ENCODE results near the gene UBE2G1.
"Not testable (repeated sequence)": the region's sequence is repeated elsewhere in the genome, so short reads cannot be mapped to it uniquely, and the experiment has no call there.

The UBE2G1 gene

GRCh38 chr17:4256952-4257351, 109.5 kb downstream of the UBE2G1 start:
- Histone ChIP-seq H3K4me3 (ENCODE audit: low read depth in 1 of 2, low read length in 2 of 2) (no peak overlapping the region), H3K79me2 (ENCODE audit: insufficient read depth, low read length) (peaks cover 98% of the 10 kb centered on the region), H4K20me1 (ENCODE audit: insufficient read depth, low read length) (peaks cover 59% of the 10 kb centered on the region), H3K36me3 (ENCODE audit: insufficient read depth, low read length) (peaks cover 22% of the 10 kb centered on the region), H3K9me3 (ENCODE audit: insufficient read depth, low read length, severe bottlenecking) (peaks cover 3% of the 10 kb centered on the region), H3K27me3 (ENCODE audit: insufficient read depth, low read length, poor library complexity) (no peaks in the 10 kb centered on the region), H2AFZ (ENCODE audit: low read depth, low read length) (no peak overlapping the region), H3K4me1 (ENCODE audit: insufficient read depth, low read length) (peaks cover 10% of the 10 kb centered on the region), H3K27ac (ENCODE audit: low read length) (no peak overlapping the region), H3K4me2 (ENCODE audit: insufficient read depth, low read length) (no peak overlapping the region), H3K9ac (ENCODE audit: low read depth, low read length) (no peak overlapping the region)
- DNase-seq (no peak), ATAC-seq (ENCODE audit: insufficient read depth, low read depth) (no peak)
- TF ChIP-seq CTCF (IDR thresholded peaks at IDR 0.05; ENCODE audit: borderline replicate concordance, extremely low read depth, low read length, poor library complexity, severe bottlenecking) (no peak), EZH2 (IDR thresholded peaks at IDR 0.05; ENCODE audit: borderline replicate concordance, low read depth, low read length, severe bottlenecking) (no peak)

- peaks cover 12% of the 10 kb centered on the region; the same call in 1 of the 2 replicates for H3K36me3 ChIP-seq (ENCODE audit: insufficient read depth, low read length)
- H3K79me2 ChIP-seq (ENCODE audit: insufficient read depth, low read length): peaks cover 97% of the 10 kb centered on the region
- not testable (repeated sequence) for H3K27ac ChIP-seq (ENCODE audit: low read length); H3K9me3 ChIP-seq (ENCODE audit: insufficient read depth, low read length, severe bottlenecking); H3K27me3 ChIP-seq (ENCODE audit: insufficient read depth, low read length, poor library complexity); H3K4me3 ChIP-seq (ENCODE audit: low read depth in 1 of 2, low read length in 2 of 2); H3K4me1 ChIP-seq (ENCODE audit: insufficient read depth, low read length); DNase-seq; ATAC-seq (ENCODE audit: insufficient read depth, low read depth); H3K9ac ChIP-seq (ENCODE audit: low read depth, low read length); H2AFZ ChIP-seq (ENCODE audit: low read depth, low read length); H3K4me2 ChIP-seq (ENCODE audit: insufficient read depth, low read length)
- H4K20me1 ChIP-seq (ENCODE audit: insufficient read depth, low read length): peaks cover 56% of the 10 kb centered on the region
Measured at GRCh38 chr17:4255271-4255670, 111.2 kb downstream of the UBE2G1 start.

GRCh38 chr17:4250887-4251286, 115.6 kb downstream of the UBE2G1 start:
- H4K20me1 ChIP-seq (ENCODE audit: insufficient read depth, low read length): peaks cover 69% of the 10 kb centered on the region
- H3K79me2 ChIP-seq (ENCODE audit: insufficient read depth, low read length): peaks cover 98% of the 10 kb centered on the region
- TF ChIP-seq CTCF (IDR thresholded peaks at IDR 0.05; ENCODE audit: borderline replicate concordance, extremely low read depth, low read length, poor library complexity, severe bottlenecking) (no peak), EZH2 (IDR thresholded peaks at IDR 0.05; ENCODE audit: borderline replicate concordance, low read depth, low read length, severe bottlenecking) (no peak)

GRCh38 chr17:4249452-4250029, 116.9 kb downstream of the UBE2G1 start:
- no peaks in the 10 kb centered on the region for H3K4me1 ChIP-seq (ENCODE audit: insufficient read depth, low read length)
- DNase-seq (no peak), ATAC-seq (ENCODE audit: insufficient read depth, low read depth) (peak; percentile 53; the same call in 2 of the 3 replicates)
- no peak overlapping the region for H3K9ac ChIP-seq (ENCODE audit: low read depth, low read length)
- peaks cover 20% of the 10 kb centered on the region for H3K36me3 ChIP-seq (ENCODE audit: insufficient read depth, low read length)
- no peak overlapping the region for H3K4me3 ChIP-seq (ENCODE audit: low read depth in 1 of 2, low read length in 2 of 2)
- H3K9me3 ChIP-seq (ENCODE audit: insufficient read depth, low read length, severe bottlenecking): no peaks in the 10 kb centered on the region
- peaks cover 77% of the 10 kb centered on the region for H4K20me1 ChIP-seq (ENCODE audit: insufficient read depth, low read length)
- no peaks in the 10 kb centered on the region for H3K27me3 ChIP-seq (ENCODE audit: insufficient read depth, low read length, poor library complexity)
- no peak overlapping the region for H3K4me2 ChIP-seq (ENCODE audit: insufficient read depth, low read length)
- H3K27ac ChIP-seq (ENCODE audit: low read length): peak overlapping the region; percentile 40; the same call in 1 of the 2 replicates
- no peak overlapping the region for H2AFZ ChIP-seq (ENCODE audit: low read depth, low read length)
- TF ChIP-seq EZH2 (IDR thresholded peaks at IDR 0.05; ENCODE audit: borderline replicate concordance, low read depth, low read length, severe bottlenecking) (no peak), CTCF (IDR thresholded peaks at IDR 0.05; ENCODE audit: borderline replicate concordance, extremely low read depth, low read length, poor library complexity, severe bottlenecking) (peak; percentile 55)
- peaks cover 98% of the 10 kb centered on the region for H3K79me2 ChIP-seq (ENCODE audit: insufficient read depth, low read length)

More at GRCh38 chr17:4250887-4251286, 115.6 kb downstream of the UBE2G1 start:
- Histone ChIP-seq H3K4me3 (ENCODE audit: low read depth in 1 of 2, low read length in 2 of 2) (no peak overlapping the region), H3K4me1 (ENCODE audit: insufficient read depth, low read length) (no peaks in the 10 kb centered on the region), H3K36me3 (ENCODE audit: insufficient read depth, low read length) (peaks cover 16% of the 10 kb centered on the region), H3K9ac (ENCODE audit: low read depth, low read length) (no peak overlapping the region), H3K27me3 (ENCODE audit: insufficient read depth, low read length, poor library complexity) (no peaks in the 10 kb centered on the region), H2AFZ (ENCODE audit: low read depth, low read length) (no peak overlapping the region), H3K9me3 (ENCODE audit: insufficient read depth, low read length, severe bottlenecking) (no peaks in the 10 kb centered on the region), H3K27ac (ENCODE audit: low read length) (no peak overlapping the region), H3K4me2 (ENCODE audit: insufficient read depth, low read length) (no peak overlapping the region)
- no peak for DNase-seq
- no peak for ATAC-seq (ENCODE audit: insufficient read depth, low read depth)

All from DND-41 (cell line).